Testis (tissue), 2 donors: ENCODE results near the gene THAP11.

Experiments used
- POLR2A ChIP-seq: fragments of 450-650 bp; IDR thresholded peaks from one replicate; pipeline ENCODE4 v1.6.1; 2017; ENCODE audit warnings: antibody characterized with exemption, mild to moderate bottlenecking, moderate library complexity
- TF ChIP-seq, protein P1 (sequence below), 3 experiments: fragments of 450-650 bp in 2 of 3; fragments of 200-600 bp in 1 of 3; sonication (generic) in 1 of 3; IDR thresholded peaks; one replicate each; pipeline ENCODE4 v1.5.1; 2016 to 2019; ENCODE audit warnings: antibody characterized with exemption in 3 of 3, mild to moderate bottlenecking in 2 of 3, moderate library complexity in 1 of 3

DNA sequence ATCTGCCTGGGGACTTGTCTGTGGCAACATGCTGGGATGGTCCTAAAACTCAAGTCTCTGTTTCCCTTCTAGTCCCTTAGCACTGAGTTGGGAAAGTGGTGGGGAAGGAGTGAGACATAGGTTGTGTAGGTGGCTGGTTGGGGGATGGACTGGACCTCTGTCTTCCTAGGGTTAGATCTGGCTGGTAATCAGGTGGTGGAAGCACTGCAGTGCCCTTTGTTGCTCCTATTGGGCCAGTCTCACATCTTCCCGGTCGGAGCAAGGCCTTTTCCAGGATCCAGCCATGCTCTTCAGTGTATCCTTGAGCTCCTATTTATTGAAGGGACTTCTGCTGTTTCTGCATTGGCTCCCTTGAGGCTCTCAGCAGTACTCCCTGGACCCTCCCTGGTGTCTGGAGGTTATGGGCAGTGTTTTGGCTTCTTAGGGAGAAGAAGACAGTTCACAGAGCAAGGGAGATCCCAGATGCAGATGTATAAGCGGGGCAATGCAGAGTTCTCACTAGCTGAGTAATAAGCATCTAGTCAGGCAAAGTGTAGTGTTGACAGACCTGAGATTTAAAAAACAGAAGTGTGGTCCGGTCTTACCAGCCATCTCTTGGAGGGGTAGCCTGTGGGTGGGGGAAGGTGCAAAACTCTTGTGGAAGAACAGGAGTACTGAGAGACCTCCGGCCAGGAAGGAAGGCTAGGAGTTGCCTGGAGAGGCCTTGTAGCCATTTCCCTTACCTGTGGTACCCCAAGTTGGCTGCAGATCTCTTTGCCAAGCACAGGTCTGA is 3.4 kb downstream of the THAP11 start:
- no peak for TF ChIP-seq POLR2A
- TF ChIP-seq, protein P1, sequence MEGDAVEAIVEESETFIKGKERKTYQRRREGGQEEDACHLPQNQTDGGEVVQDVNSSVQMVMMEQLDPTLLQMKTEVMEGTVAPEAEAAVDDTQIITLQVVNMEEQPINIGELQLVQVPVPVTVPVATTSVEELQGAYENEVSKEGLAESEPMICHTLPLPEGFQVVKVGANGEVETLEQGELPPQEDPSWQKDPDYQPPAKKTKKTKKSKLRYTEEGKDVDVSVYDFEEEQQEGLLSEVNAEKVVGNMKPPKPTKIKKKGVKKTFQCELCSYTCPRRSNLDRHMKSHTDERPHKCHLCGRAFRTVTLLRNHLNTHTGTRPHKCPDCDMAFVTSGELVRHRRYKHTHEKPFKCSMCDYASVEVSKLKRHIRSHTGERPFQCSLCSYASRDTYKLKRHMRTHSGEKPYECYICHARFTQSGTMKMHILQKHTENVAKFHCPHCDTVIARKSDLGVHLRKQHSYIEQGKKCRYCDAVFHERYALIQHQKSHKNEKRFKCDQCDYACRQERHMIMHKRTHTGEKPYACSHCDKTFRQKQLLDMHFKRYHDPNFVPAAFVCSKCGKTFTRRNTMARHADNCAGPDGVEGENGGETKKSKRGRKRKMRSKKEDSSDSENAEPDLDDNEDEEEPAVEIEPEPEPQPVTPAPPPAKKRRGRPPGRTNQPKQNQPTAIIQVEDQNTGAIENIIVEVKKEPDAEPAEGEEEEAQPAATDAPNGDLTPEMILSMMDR (IDR thresholded peaks at IDR 0.05), result no peak
